Erythroblast (primary cell): ENCODE data around the gene BPI.

Experiments
- GATA1 ChIP-seq: IDR thresholded peaks from 2 replicates; pipeline ENCODE4 v1.6.1; 2011; ENCODE audit warnings: low read depth, mild to moderate bottlenecking, control low read depth, low read length, moderate library complexity
- POLR2A ChIP-seq: IDR thresholded peaks from 2 replicates; pipeline ENCODE4 v1.6.1; 2011; ENCODE audit warnings: mild to moderate bottlenecking, low read length

- TF ChIP-seq POLR2A: no peak
- no peak for TF ChIP-seq GATA1
These were observed 50.3 kb downstream of the BPI start for GRCh38 chr20:38354227-38354626.
